H1 (cell line): Measurements from ENCODE around the gene KRTAP10-4. TPM values are rescaled to one million over a fixed set of nuclear protein-coding genes. Genes with fewer than 3 reads are reported as not detected.

ENCODE experiments used
- CTCF ChIA-PET: fragments of 300-600 bp; sonication (Branson Sonifier 250); formaldehyde crosslinking; loops from one replicate; lab custom pipeline; 2021; ENCODE audit not compliant: partially characterized antibody; lab: Charles Lee
- POLR2A ChIA-PET: fragments of 300-600 bp; sonication (Branson Sonifier 250); formaldehyde crosslinking; loops from one replicate; lab custom pipeline; 2021; ENCODE audit warnings: inconsistent platforms; ENCODE audit not compliant: partially characterized antibody; lab: Charles Lee
- DNase-seq, 2 experiments: peaks; one replicate each; pipeline versions ENCODE4 v3.0.0 to v3.0.0-alpha.2; 2010 to 2022; ENCODE audit warnings: low spot score in 2 of 2, low read depth in 1 of 2, mixed read lengths in 1 of 2
- FAIRE-seq: peaks from 2 replicates; lab custom pipeline; 2011; peaks lifted over from hg19 to GRCh38; lab: Jason Lieb, UNC
- H2AFZ ChIP-seq: 2 replicates; pipeline ENCODE4 v1.8.1; 2012; ENCODE audit warnings: low read length, inconsistent platforms
- H2AK5ac ChIP-seq: 2 replicates; pipeline ENCODE4 v1.6.1; 2013; ENCODE audit warnings: low read depth, low read length
- H2BK120ac ChIP-seq: replicated peaks from 2 replicates; pipeline ENCODE3; 2013; ENCODE audit warnings: low read depth, low read length, inconsistent platforms
- H2BK12ac ChIP-seq: 2 replicates; pipeline ENCODE4 v1.6.1; 2013; ENCODE audit warnings: low read depth, low read length
- H2BK15ac ChIP-seq: 2 replicates; pipeline ENCODE4 v1.6.1; 2013; ENCODE audit warnings: low read length
- H2BK20ac ChIP-seq: 2 replicates; pipeline ENCODE4 v1.6.1; 2013; ENCODE audit warnings: low read length
- H2BK5ac ChIP-seq: 2 replicates; pipeline ENCODE4 v1.6.1; 2013; ENCODE audit warnings: low read depth, low read length
- H3K14ac ChIP-seq: 2 replicates; pipeline ENCODE4 v1.6.1; 2013; ENCODE audit warnings: inconsistent platforms; ENCODE audit not compliant: insufficient read length
- H3K18ac ChIP-seq: 2 replicates; pipeline ENCODE4 v1.6.1; 2013; ENCODE audit warnings: low read length; ENCODE audit errors: extremely low read depth
- H3K23ac ChIP-seq: 2 replicates; pipeline ENCODE4 v1.6.1; 2013; ENCODE audit warnings: inconsistent platforms; ENCODE audit not compliant: insufficient read length
- H3K23me2 ChIP-seq: 2 replicates; pipeline ENCODE4 v1.6.1; 2013; ENCODE audit warnings: low read depth, low read length
- H3K27ac ChIP-seq: 2 replicates; pipeline ENCODE4 v1.6.1; 2011; ENCODE audit warnings: low read depth, low read length, inconsistent platforms
- H3K27me3 ChIP-seq, 4 experiments: replicated peaks in 1 of 4; 1 replicate in 1 of 4; 2 replicates in 3 of 4; pipeline versions ENCODE4 v1.6.1 to v1.8.1; 2011 to 2013; ENCODE audit warnings: low read length in 3 of 4, mild to moderate bottlenecking in 3 of 4, inconsistent platforms in 2 of 4, mixed read lengths in 2 of 4, moderate library complexity in 1 of 4; ENCODE audit not compliant: control insufficient read depth in 3 of 4, insufficient read depth in 3 of 4; ENCODE audit errors: extremely low read depth in 1 of 4
- H3K36me3 ChIP-seq, 4 experiments: 2 replicates each; pipeline versions ENCODE4 v1.6.1 to v1.8.1; 2011 to 2013; ENCODE audit warnings: mild to moderate bottlenecking in 4 of 4, low read length in 3 of 4, moderate library complexity in 2 of 4, control low read depth in 1 of 4, inconsistent platforms in 1 of 4; ENCODE audit not compliant: insufficient read depth in 4 of 4, control insufficient read depth in 2 of 4
- H3K4ac ChIP-seq: replicated peaks from 2 replicates; pipeline ENCODE3; 2013; ENCODE audit warnings: low read length, low read depth, mixed read lengths, inconsistent platforms; ENCODE audit not compliant: insufficient read length
- H3K4me1 ChIP-seq, 4 experiments: replicated peaks in 1 of 4; 1 replicate in 1 of 4; 2 replicates in 3 of 4; pipeline versions ENCODE4 v1.6.1 to v1.8.1; 2011 to 2013; ENCODE audit warnings: low read length in 3 of 4, inconsistent platforms in 2 of 4, mixed read lengths in 1 of 4; ENCODE audit not compliant: insufficient read depth in 4 of 4, control insufficient read depth in 3 of 4
- H3K4me2 ChIP-seq, 2 experiments: 2 replicates each; pipeline versions ENCODE4 v1.6.1 to v1.8.1; 2011 to 2013; ENCODE audit warnings: low read depth in 2 of 2, low read length in 2 of 2, control low read depth in 1 of 2, inconsistent platforms in 1 of 2, mild to moderate bottlenecking in 1 of 2; ENCODE audit not compliant: insufficient read depth in 1 of 2
- H3K4me3 ChIP-seq, 4 experiments: fragments of 200-600, 300-600 bp in 1 of 4; sonication (generic), shearing (Covaris generic), sonication (Bioruptor Twin) in 1 of 4; 2 replicates each; pipeline versions ENCODE4 v1.5.1 to v1.8.1; 2011 to 2016; ENCODE audit warnings: low read length in 4 of 4, low read depth in 3 of 4, control low read depth in 2 of 4, inconsistent platforms in 2 of 4, mild to moderate bottlenecking in 2 of 4, mixed read lengths in 1 of 4, moderate library complexity in 1 of 4; ENCODE audit not compliant: insufficient read depth in 2 of 4; ENCODE audit errors: extremely low read depth in 1 of 4
- H3K56ac ChIP-seq: replicated peaks from 2 replicates; pipeline ENCODE3; 2013; ENCODE audit warnings: low read depth, mild to moderate bottlenecking, mixed read lengths, low read length, inconsistent platforms; ENCODE audit not compliant: insufficient read length
- H3K79me1 ChIP-seq: 2 replicates; pipeline ENCODE4 v1.6.1; 2013; ENCODE audit warnings: low read depth, low read length, control low read depth
- H3K79me2 ChIP-seq, 2 experiments: 2 replicates each; pipeline versions ENCODE4 v1.6.1 to v1.8.1; 2012 to 2013; ENCODE audit warnings: low read length in 2 of 2, mild to moderate bottlenecking in 2 of 2, inconsistent platforms in 1 of 2; ENCODE audit not compliant: insufficient read depth in 2 of 2, control insufficient read depth in 1 of 2
- H3K9ac ChIP-seq, 4 experiments: replicated peaks in 1 of 4; 1 replicate in 1 of 4; 2 replicates in 3 of 4; pipeline versions ENCODE4 v1.6.1 to v1.8.1; 2011 to 2013; ENCODE audit warnings: low read depth in 3 of 4, low read length in 3 of 4, control low read depth in 2 of 4, mild to moderate bottlenecking in 2 of 4, moderate library complexity in 2 of 4, inconsistent platforms in 1 of 4; ENCODE audit errors: extremely low read depth in 1 of 4
- H3K9me3 ChIP-seq, 2 experiments: 2 replicates each; pipeline versions ENCODE4 v1.6.1 to v1.8.1; 2012 to 2013; ENCODE audit warnings: mild to moderate bottlenecking in 2 of 2, moderate library complexity in 2 of 2, control low read depth in 1 of 2, inconsistent platforms in 1 of 2, low read depth in 1 of 2, low read length in 1 of 2, mixed read lengths in 1 of 2; ENCODE audit not compliant: insufficient read depth in 2 of 2
- H4K20me1 ChIP-seq, 2 experiments: replicated peaks in 1 of 2; 2 replicates each; pipeline versions ENCODE3 to v1.8.1; 2011 to 2013; ENCODE audit warnings: inconsistent platforms in 2 of 2, low read length in 2 of 2, mild to moderate bottlenecking in 1 of 2; ENCODE audit not compliant: insufficient read depth in 2 of 2, control insufficient read depth in 1 of 2
- H4K5ac ChIP-seq: 2 replicates; pipeline ENCODE4 v1.6.1; 2013; ENCODE audit warnings: low read length, low read depth, mixed read lengths, inconsistent platforms; ENCODE audit not compliant: insufficient read length
- H4K8ac ChIP-seq: 2 replicates; pipeline ENCODE4 v1.8.0; 2013; ENCODE audit warnings: mild to moderate bottlenecking, moderate library complexity, low read length, inconsistent platforms; ENCODE audit not compliant: insufficient read depth; ENCODE audit errors: extremely low read depth
- H4K91ac ChIP-seq: replicated peaks from 2 replicates; pipeline ENCODE3; 2013; ENCODE audit warnings: low read length, mixed read lengths, inconsistent platforms; ENCODE audit not compliant: insufficient read length
- ATF3 ChIP-seq: IDR thresholded peaks from 2 replicates; pipeline ENCODE4 v1.6.1; 2011; ENCODE audit warnings: low read depth, mild to moderate bottlenecking, low read length; ENCODE audit not compliant: insufficient read depth
- BRCA1 ChIP-seq: IDR thresholded peaks from 2 replicates; pipeline ENCODE4 v1.6.1; 2012; ENCODE audit warnings: low read depth, low read length, improper control_type of control experiment
- CEBPB ChIP-seq: IDR thresholded peaks from 2 replicates; pipeline ENCODE4 v1.6.1; 2012; ENCODE audit warnings: low read depth, low read length
- FOSL1 ChIP-seq: IDR thresholded peaks from 2 replicates; pipeline ENCODE4 v1.6.1; 2011; ENCODE audit warnings: mild to moderate bottlenecking, low read depth, low read length, moderate library complexity; ENCODE audit not compliant: insufficient read depth
- HDAC6 ChIP-seq: IDR thresholded peaks from one replicate; pipeline ENCODE4 v1.7.1; 2012; ENCODE audit warnings: low read depth, mild to moderate bottlenecking, inconsistent platforms, low read length, moderate library complexity
- SIX5 ChIP-seq: IDR thresholded peaks from 2 replicates; pipeline ENCODE4 v1.6.1; 2011; ENCODE audit warnings: mild to moderate bottlenecking, low read depth, low read length
- SP4 ChIP-seq: IDR thresholded peaks from 2 replicates; pipeline ENCODE4 v1.6.1; 2012; ENCODE audit warnings: low read length, inconsistent platforms
- ZNF274 ChIP-seq: IDR thresholded peaks from 2 replicates; pipeline ENCODE4 v1.7.0; 2012; ENCODE audit warnings: low read length, borderline replicate concordance; ENCODE audit errors: extremely low read depth
- WGBS, 2 experiments: shearing (Covaris generic) in 1 of 2; methylation state at CpG; one replicate each; pipeline versions ENCODE4 v1.1.6 to v1.1.7; 2013 to 2015; ENCODE audit warnings: low lambda C conversion rate in 2 of 2, mixed read lengths in 2 of 2, inconsistent platforms in 1 of 2, low coverage in 1 of 2, missing lambda C conversion rate in 1 of 2; ENCODE audit not compliant: insufficient replicate concordance in 2 of 2, insufficient coverage in 1 of 2, insufficient read length in 1 of 2; ENCODE audit errors: extremely low coverage in 1 of 2, missing lambda C conversion rate in 1 of 2; 5-methylcytosine and 5-hydroxymethylcytosine counted together
- polyA plus RNA-seq, 7 experiments: library from polyadenylated mRNA; depleted of rRNA in 3 of 7; stranded (reverse) in 5 of 7; unstranded in 2 of 7; fragments of >200 nt in 5 of 7; fragments of 200-250 nt in 2 of 7; gene quantifications; 1 replicate in 5 of 7; 2 replicates in 1 of 7; 4 replicates in 1 of 7; pipeline versions ENCODE4 v1.2.1 to v1.2.3, GENCODE V29; 2011 to 2013; ENCODE audit warnings: missing spikeins in 2 of 7, mixed read lengths in 2 of 7
- total RNA-seq: library from RNA; stranded (reverse); fragmentation: NEBNext Ultra II Directional; extraction: Animal tissue kit (Norgen Biotek cat#: 25700); gene quantifications from 2 replicates; pipeline ENCODE4 v1.2.1, GENCODE V29; 2021

The KRTAP10-4 gene
- total and polyA plus RNA-seq, 2 of the 8 experiments (the other 6 are each of a cell fraction or from before 2014, with no cell fraction given): not detected

DNA sequence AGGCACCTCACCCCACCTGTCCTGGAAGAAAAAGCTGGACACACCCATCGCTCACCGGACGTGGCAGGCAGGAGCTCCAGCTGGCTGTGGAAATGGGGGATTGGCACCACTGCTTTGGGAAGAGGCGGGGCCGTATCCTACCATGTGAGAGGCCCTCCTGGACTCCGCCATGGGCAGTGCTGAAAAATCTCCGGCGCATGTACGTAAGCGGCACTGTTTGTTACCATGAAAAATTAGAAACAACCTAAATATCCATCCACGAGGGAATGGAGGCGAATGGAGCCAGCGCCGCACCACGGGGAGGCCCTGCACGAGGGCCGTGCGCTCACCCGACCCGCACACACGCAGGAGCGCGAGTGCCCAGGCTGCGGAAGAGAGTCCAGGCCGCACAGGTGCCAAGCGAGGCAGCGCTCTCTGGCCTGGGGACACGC lies 41.4 kb downstream of the KRTAP10-4 start:
- H3K14ac ChIP-seq: no peak overlapping the region
- H3K9ac ChIP-seq: no peak overlapping the region
- peaks cover 18 to 21% of the 10 kb centered on the region in 2 experiments for H3K9me3 ChIP-seq
- H2BK5ac ChIP-seq: no peak overlapping the region
- no peak overlapping the region; the same call in 1 of the 2 replicates for H4K8ac ChIP-seq
- DNase-seq: peak in 1 of 2 experiments; percentile 41
- no peak overlapping the region for H2BK15ac ChIP-seq
- no peak overlapping the region for H2BK120ac ChIP-seq
- H3K79me2 ChIP-seq: no peaks in the 10 kb centered on the region
- H4K91ac ChIP-seq: peak overlapping the region; percentile 55
- H4K5ac ChIP-seq: no peak overlapping the region
- no peak overlapping the region for H3K4me2 ChIP-seq
- no peak overlapping the region for H3K18ac ChIP-seq
- no peak overlapping the region for H3K27ac ChIP-seq
- H3K23me2 ChIP-seq: no peaks in the 10 kb centered on the region
- H2BK12ac ChIP-seq: no peak overlapping the region
- peaks cover 0 to 1% of the 10 kb centered on the region in 2 experiments for H4K20me1 ChIP-seq
- FAIRE-seq: no peak
- no peaks in the 10 kb centered on the region for H3K36me3 ChIP-seq
- no peak overlapping the region for H3K4ac ChIP-seq
- no peak overlapping the region for H3K56ac ChIP-seq
- no peaks in the 10 kb centered on the region for H3K27me3 ChIP-seq
- ChIA-PET POLR2A (interaction anchor here (0.6 kb wide), 1 partner anchor 1013 kb away, joined by 3 read pairs; no protein-coding TSS in a partner anchor), CTCF (interaction anchor here (0.9 to 1.1 kb wide), 2 partner anchors 34 kb away, joined by 3 to 4 read pairs; partner anchors contain the start of gene KRTAP10-5)
- H2AK5ac ChIP-seq: no peak overlapping the region; the same call in 1 of the 2 replicates
- 93% methylated on average over 28 of the region's 28 CpGs; no CpG with 5 or more reads in 1 of the 2 experiments for WGBS, 2 experiments
- no peak overlapping the region for H3K23ac ChIP-seq
- peaks cover 0 to 6% (median 2%) of the 10 kb centered on the region in 4 experiments; a peak in 4 of 7 replicates for H3K4me1 ChIP-seq
- H3K4me3 ChIP-seq: no peak overlapping the region
- H2AFZ ChIP-seq: no peak overlapping the region
- H2BK20ac ChIP-seq: no peak overlapping the region
- H3K79me1 ChIP-seq: no peaks in the 10 kb centered on the region; the same call in 1 of the 2 replicates
- TF ChIP-seq CEBPB: no peak
- no peak for TF ChIP-seq SP4
- TF ChIP-seq SIX5: no peak
- TF ChIP-seq FOSL1: no peak
- no peak for TF ChIP-seq BRCA1
- TF ChIP-seq ZNF274: no peak
- no peak for TF ChIP-seq HDAC6
- TF ChIP-seq ATF3: no peak
